SK-N-SH treated with all-trans-retinoic acid at 6 μM for 48 hours (cell line): ENCODE data around the gene AAMP.

ENCODE experiments used
- ATAC-seq: fragments of 200-7000 bp; cut with Tn5 transposase; 3 replicates; pipeline ENCODE4 v1.9.1; 2020; ENCODE audit warnings: mild to moderate bottlenecking, moderate library complexity
- ARNTL ChIP-seq: fragments of 450-650 bp; formaldehyde crosslinking; IDR thresholded peaks from 2 replicates; pipeline ENCODE4 v1.5.0; 2020; ENCODE audit warnings: low read depth, mild to moderate bottlenecking, moderate library complexity, borderline replicate concordance
- CSDC2 ChIP-seq: fragments of 250-450 bp; sonication (Bioruptor Pico); IDR thresholded peaks from 2 replicates; pipeline ENCODE4 v1.5.0; 2020; ENCODE audit warnings: mild to moderate bottlenecking, moderate library complexity
- GLIS3 ChIP-seq: fragments of 250-450 bp; sonication (Bioruptor Pico); IDR thresholded peaks from 2 replicates; pipeline ENCODE4 v1.5.0; 2020; ENCODE audit warnings: mild to moderate bottlenecking, moderate library complexity
- POU6F1 ChIP-seq: fragments of 250-450 bp; sonication (Bioruptor Pico); IDR thresholded peaks from 2 replicates; pipeline ENCODE4 v1.8.0; 2021; ENCODE audit warnings: low read depth, mild to moderate bottlenecking, moderate library complexity, borderline replicate concordance
- SNAI2 ChIP-seq: fragments of 250-450 bp; sonication (Bioruptor Pico); IDR thresholded peaks from 2 replicates; pipeline ENCODE4 v1.5.0; 2020; ENCODE audit warnings: mild to moderate bottlenecking, moderate library complexity
- TCF4 ChIP-seq: fragments of 250-450 bp; sonication (Bioruptor Pico); IDR thresholded peaks from 2 replicates; pipeline ENCODE4 v1.8.0; 2021; ENCODE audit warnings: mild to moderate bottlenecking, moderate library complexity, borderline replicate concordance
- TOX ChIP-seq: fragments of 250-450 bp; sonication (Bioruptor Pico); IDR thresholded peaks from 2 replicates; pipeline ENCODE4 v1.8.0; 2021; ENCODE audit warnings: mild to moderate bottlenecking, moderate library complexity, borderline replicate concordance
- ZC3H10 ChIP-seq: fragments of 250-450 bp; sonication (Bioruptor Pico); IDR thresholded peaks from 2 replicates; pipeline ENCODE4 v1.5.1; 2021; ENCODE audit warnings: mild to moderate bottlenecking, moderate library complexity
- ZFP3 ChIP-seq: fragments of 250-450 bp; sonication (Bioruptor Pico); IDR thresholded peaks from 2 replicates; pipeline ENCODE4 v1.5.0; 2020; ENCODE audit warnings: mild to moderate bottlenecking, moderate library complexity
- ZNF565 ChIP-seq: fragments of 450-650 bp; formaldehyde crosslinking; conservative IDR thresholded peaks from 2 replicates; pipeline ENCODE4 v1.5.0; 2020; ENCODE audit warnings: low read depth, mild to moderate bottlenecking, moderate library complexity
- ZNF70 ChIP-seq: fragments of 450-650 bp; formaldehyde crosslinking; IDR thresholded peaks from 2 replicates; pipeline ENCODE4 v1.5.0; 2020; ENCODE audit warnings: mild to moderate bottlenecking, moderate library complexity
- ZNF8 ChIP-seq: fragments of 450-650 bp; formaldehyde crosslinking; IDR thresholded peaks from 2 replicates; pipeline ENCODE4 v1.5.0; 2020; ENCODE audit warnings: mild to moderate bottlenecking, moderate library complexity
- TF ChIP-seq, protein P1 (sequence below): fragments of 250-450 bp; sonication (Bioruptor Pico); IDR thresholded peaks from 2 replicates; pipeline ENCODE4 v1.5.1; 2020; ENCODE audit warnings: low read depth, mild to moderate bottlenecking, moderate library complexity

The AAMP gene

GRCh38 chr2:218216674-218217359 lies 53.1 kb downstream of the AAMP start, which contains the start of gene ARPC2:
Gene ARPC2, plus strand, starts transcription at chr2:218217189. Its CDS starts 282 bp downstream, at chr2:218217471.
- TF ChIP-seq SNAI2 (CRISPR knock-in tag) (no peak), CSDC2 (CRISPR knock-in tag) (0 out of 2 replicates have a peak, but pooled peaks have one; percentile 68), ZFP3 (peak; percentile 80; the same call in 1 of the 2 replicates), POU6F1 (CRISPR knock-in tag) (no peak), ZNF8 (CRISPR knock-in tag) (0 out of 2 replicates have a peak, but pooled peaks have one; percentile 21)
- ATAC-seq = peak; percentile 91

DNA sequence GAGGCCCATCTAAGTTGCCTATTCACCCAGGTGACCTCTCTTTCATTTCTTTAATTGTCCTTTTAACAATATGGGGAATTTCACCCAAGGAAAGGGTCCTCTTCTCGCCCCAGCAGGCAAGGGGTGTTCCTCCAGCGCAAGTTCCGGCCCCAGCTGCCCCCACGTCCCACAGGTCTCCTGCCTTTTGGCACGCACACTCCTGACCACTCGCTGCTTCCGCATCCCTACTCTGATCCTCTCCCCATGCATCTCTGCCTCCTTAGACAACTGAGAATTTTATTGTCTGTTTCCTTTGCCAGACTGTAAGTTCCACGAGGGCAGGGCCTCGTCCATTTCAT lies 53.6 kb downstream of the AAMP start:
- no peak for TF ChIP-seq TCF4
- no peak for TF ChIP-seq ZNF565
- TF ChIP-seq CSDC2 (CRISPR knock-in tag) = no peak
- TF ChIP-seq ARNTL (CRISPR knock-in tag) = no peak
- TF ChIP-seq, protein P1, sequence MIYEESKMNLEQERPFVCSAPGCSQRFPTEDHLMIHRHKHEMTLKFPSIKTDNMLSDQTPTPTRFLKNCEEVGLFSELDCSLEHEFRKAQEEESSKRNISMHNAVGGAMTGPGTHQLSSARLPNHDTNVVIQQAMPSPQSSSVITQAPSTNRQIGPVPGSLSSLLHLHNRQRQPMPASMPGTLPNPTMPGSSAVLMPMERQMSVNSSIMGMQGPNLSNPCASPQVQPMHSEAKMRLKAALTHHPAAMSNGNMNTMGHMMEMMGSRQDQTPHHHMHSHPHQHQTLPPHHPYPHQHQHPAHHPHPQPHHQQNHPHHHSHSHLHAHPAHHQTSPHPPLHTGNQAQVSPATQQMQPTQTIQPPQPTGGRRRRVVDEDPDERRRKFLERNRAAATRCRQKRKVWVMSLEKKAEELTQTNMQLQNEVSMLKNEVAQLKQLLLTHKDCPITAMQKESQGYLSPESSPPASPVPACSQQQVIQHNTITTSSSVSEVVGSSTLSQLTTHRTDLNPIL (CRISPR knock-in tag) = no peak
- no peak for TF ChIP-seq SNAI2 (CRISPR knock-in tag)
- no peak for TF ChIP-seq ZNF8 (CRISPR knock-in tag)
- no peak for TF ChIP-seq ZNF70 (CRISPR knock-in tag)
- TF ChIP-seq ZC3H10 = no peak
- TF ChIP-seq ZFP3 = no peak
- no peak for TF ChIP-seq TOX (CRISPR knock-in tag)
- no peak for TF ChIP-seq POU6F1 (CRISPR knock-in tag)
- TF ChIP-seq GLIS3 (CRISPR knock-in tag) = no peak
- no peak for ATAC-seq
